CD4-positive, alpha-beta memory T cell (primary cell): ENCODE measurements around the gene SLC25A29. TPM values are rescaled to one million over a fixed set of nuclear protein-coding genes. Genes with fewer than 3 reads are reported as not detected.
"Not testable (repeated sequence)": the region's sequence is repeated elsewhere in the genome, so short reads cannot be mapped to it uniquely, and the experiment has no call there.

Experiments used
- CTCF ChIA-PET: fragments of 350-600 bp; sonication (Branson Sonifier 250); formaldehyde crosslinking; loops from one replicate; lab custom pipeline; 2021; ENCODE audit warnings: inconsistent platforms; ENCODE audit not compliant: partially characterized antibody; lab: Charles Lee
- POLR2A ChIA-PET: fragments of 350-600 bp; sonication (Branson Sonifier 250); formaldehyde crosslinking; loops from one replicate; lab custom pipeline; 2021; ENCODE audit not compliant: partially characterized antibody; lab: Charles Lee
- DNase-seq, 5 donors: peaks; one replicate each; pipeline versions ENCODE4 v3.0.0 to v3.0.0-alpha.2; 2020 to 2022; ENCODE audit warnings: mixed read lengths in 1 of 5
- H3K27ac ChIP-seq: one replicate; pipeline ENCODE4 v1.7.0; 2013; ENCODE audit warnings: low read depth, low read length
- H3K27me3 ChIP-seq: 2 replicates; pipeline ENCODE4 v1.7.0; 2013; ENCODE audit warnings: mild to moderate bottlenecking, low read length, moderate library complexity; ENCODE audit not compliant: insufficient read depth
- H3K36me3 ChIP-seq: 2 replicates; pipeline ENCODE4 v1.7.0; 2013; ENCODE audit warnings: mild to moderate bottlenecking, low read length, moderate library complexity; ENCODE audit not compliant: insufficient read depth
- H3K4me1 ChIP-seq: 2 replicates; pipeline ENCODE4 v1.7.0; 2013; ENCODE audit warnings: mild to moderate bottlenecking, low read length, moderate library complexity; ENCODE audit not compliant: insufficient read depth
- H3K4me3 ChIP-seq, 2 donors: one replicate each; pipeline ENCODE4 v1.7.0; 2013; ENCODE audit warnings: low read length in 2 of 2, mild to moderate bottlenecking in 1 of 2
- H3K9me3 ChIP-seq, 2 donors: one replicate each; pipeline ENCODE4 v1.7.0; 2013; ENCODE audit warnings: low read length in 2 of 2, control low read depth in 1 of 2; ENCODE audit not compliant: control insufficient read depth in 1 of 2
- H3K27ac Mint-ChIP-seq, 7 donors: one replicate each; pipeline ENCODE4 v1.8.0; 2020 to 2021; ENCODE audit warnings: mixed read lengths in 7 of 7, mild to moderate bottlenecking in 6 of 7, inconsistent platforms in 3 of 7, moderate library complexity in 3 of 7
- H3K27me3 Mint-ChIP-seq, 2 donors: one replicate each; pipeline ENCODE4 v1.8.0; 2020 to 2021; ENCODE audit warnings: mixed read lengths in 2 of 2
- H3K36me3 Mint-ChIP-seq, 2 donors: one replicate each; pipeline ENCODE4 v1.8.0; 2020 to 2021; ENCODE audit warnings: mixed read lengths in 2 of 2, inconsistent platforms in 1 of 2, mild to moderate bottlenecking in 1 of 2
- H3K4me1 Mint-ChIP-seq, 4 donors: one replicate each; pipeline ENCODE4 v1.8.0; 2020 to 2021; ENCODE audit warnings: mixed read lengths in 4 of 4, mild to moderate bottlenecking in 1 of 4
- H3K4me3 Mint-ChIP-seq, 8 donors: one replicate each; pipeline ENCODE4 v1.8.0; 2020 to 2021; ENCODE audit warnings: mixed read lengths in 8 of 8, mild to moderate bottlenecking in 7 of 8, moderate library complexity in 6 of 8, inconsistent platforms in 3 of 8
- H3K9me3 Mint-ChIP-seq, 8 donors: one replicate each; pipeline ENCODE4 v1.8.0; 2020 to 2021; ENCODE audit warnings: mixed read lengths in 8 of 8, mild to moderate bottlenecking in 5 of 8, inconsistent platforms in 3 of 8, moderate library complexity in 1 of 8
- intact Hi-C: fragments of 100-400 bp; cut with micrococcal nuclease; formaldehyde crosslinking; loops from one replicate; pipeline ENCODE4 v1.15.1; 2023
- polyA plus RNA-seq, 2 donors: library from polyadenylated mRNA; unstranded; fragments of 300-500 nt; fragmentation: Illumina TruSeq; gene quantifications; one replicate each; pipeline ENCODE4 v1.2.3, GENCODE V29; 2021
- total RNA-seq, 2 experiments: library from RNA; stranded (reverse); gene quantifications; one replicate each; pipeline ENCODE4 v1.2.3, GENCODE V29; 2021

Gene SLC25A29
- total and polyA plus RNA-seq, 4 experiments from 2014 or later = 0.08 to 8.1 (median 4.7) TPM

GRCh38 chr14:100345711-100346110 lies 39.5 kb upstream of the SLC25A29 start:
- no peaks in the 10 kb centered on the region for H3K9me3 Mint-ChIP-seq
- no peaks in the 10 kb centered on the region for H3K9me3 ChIP-seq
- intact Hi-C loops = no loop called here
- no peak overlapping the region for H3K4me3 Mint-ChIP-seq
- no peaks in the 10 kb centered on the region for H3K4me1 ChIP-seq
- CTCF ChIA-PET = no interaction called here
- no peak overlapping the region for H3K4me3 ChIP-seq
- DNase-seq = no peak
- H3K27me3 Mint-ChIP-seq = no peaks in the 10 kb centered on the region
- H3K36me3 Mint-ChIP-seq = peaks cover 38 to 62% of the 10 kb centered on the region in 2 donors
- no peaks in the 10 kb centered on the region for H3K27me3 ChIP-seq
- H3K36me3 ChIP-seq = peaks cover 16% of the 10 kb centered on the region
- POLR2A ChIA-PET = no interaction called here
- H3K27ac ChIP-seq = no peak overlapping the region
- H3K4me1 Mint-ChIP-seq = peaks cover 0 to 2% (median under 1%) of the 10 kb centered on the region in 4 donors
- peak overlapping the region in 1 of 7 donors; percentile 35 for H3K27ac Mint-ChIP-seq

GRCh38 chr14:100344657-100345056 lies 38.4 kb upstream of the SLC25A29 start:
- intact Hi-C loops, H3K4me1 Mint-ChIP-seq, H3K9me3 Mint-ChIP-seq, H3K4me3 ChIP-seq, H3K27ac ChIP-seq, H3K4me3 Mint-ChIP-seq, DNase-seq, H3K9me3 ChIP-seq, H3K27me3 ChIP-seq, H3K27me3 Mint-ChIP-seq, POLR2A ChIA-PET, CTCF ChIA-PET, H3K4me1 ChIP-seq, H3K27ac Mint-ChIP-seq: not testable (repeated sequence)
- peaks cover 44 to 64% of the 10 kb centered on the region in 2 donors for H3K36me3 Mint-ChIP-seq
- peaks cover 11% of the 10 kb centered on the region for H3K36me3 ChIP-seq

- intact Hi-C loops, H3K4me1 Mint-ChIP-seq, H3K9me3 Mint-ChIP-seq, H3K4me1 ChIP-seq, H3K9me3 ChIP-seq, H3K27me3 Mint-ChIP-seq, POLR2A ChIA-PET, H3K27me3 ChIP-seq, H3K4me3 Mint-ChIP-seq, CTCF ChIA-PET, DNase-seq, H3K4me3 ChIP-seq, H3K27ac ChIP-seq: not testable (repeated sequence)
- peaks cover 42 to 56% of the 10 kb centered on the region in 2 donors for H3K36me3 Mint-ChIP-seq
- peaks cover 12% of the 10 kb centered on the region for H3K36me3 ChIP-seq
- H3K27ac Mint-ChIP-seq = peak overlapping the region in 2 of 7 donors; percentile 1 to 71
Observed at GRCh38 chr14:100342826-100343225, 36.6 kb upstream of the SLC25A29 start.

- Mint-ChIP-seq H3K27ac (peak overlapping the region in 3 of 7 donors; percentile 1 to 66 (median 23)), H3K27me3 (no peaks in the 10 kb centered on the region), H3K9me3 (no peaks in the 10 kb centered on the region), H3K4me3 (no peak overlapping the region), H3K4me1 (peaks cover 0 to 2% (median under 1%) of the 10 kb centered on the region in 4 donors), H3K36me3 (peaks cover 44 to 56% of the 10 kb centered on the region in 2 donors)
- CTCF ChIA-PET = no interaction called here
- H3K4me1 ChIP-seq = no peaks in the 10 kb centered on the region
- no peak overlapping the region for H3K27ac ChIP-seq
- H3K9me3 ChIP-seq = no peaks in the 10 kb centered on the region
- intact Hi-C loops = no loop called here
- no peaks in the 10 kb centered on the region for H3K27me3 ChIP-seq
- DNase-seq = no peak
- H3K4me3 ChIP-seq = no peak overlapping the region
- peaks cover 13% of the 10 kb centered on the region for H3K36me3 ChIP-seq
- POLR2A ChIA-PET = no interaction called here
Observed at GRCh38 chr14:100342195-100342594, 36.0 kb upstream of the SLC25A29 start.

GRCh38 chr14:100341301-100342031 lies 35.2 kb upstream of the SLC25A29 start:
- no peaks in the 10 kb centered on the region for H3K4me1 ChIP-seq
- Mint-ChIP-seq H3K4me1 (peaks cover 0 to 2% (median under 1%) of the 10 kb centered on the region in 4 donors), H3K36me3 (peaks cover 47 to 58% of the 10 kb centered on the region in 2 donors), H3K9me3 (no peaks in the 10 kb centered on the region), H3K27me3 (no peaks in the 10 kb centered on the region), H3K4me3 (no peak overlapping the region), H3K27ac (peak overlapping the region in 4 of 7 donors; percentile 9 to 62 (median 30))
- no peak for DNase-seq
- H3K36me3 ChIP-seq = peaks cover 15% of the 10 kb centered on the region
- H3K4me3 ChIP-seq = no peak overlapping the region
- CTCF ChIA-PET = interaction anchor here (1.0 kb wide), 1 partner anchor 8 kb away, joined by 3 read pairs; no protein-coding TSS in a partner anchor
- POLR2A ChIA-PET = no interaction called here
- intact Hi-C loops = no loop called here
- no peaks in the 10 kb centered on the region for H3K9me3 ChIP-seq
- H3K27ac ChIP-seq = no peak overlapping the region
- H3K27me3 ChIP-seq = no peaks in the 10 kb centered on the region

- no peaks in the 10 kb centered on the region for H3K9me3 ChIP-seq
- H3K36me3 Mint-ChIP-seq = peaks cover 47 to 55% of the 10 kb centered on the region in 2 donors
- peaks cover 0 to 2% (median under 1%) of the 10 kb centered on the region in 4 donors for H3K4me1 Mint-ChIP-seq
- no peak for DNase-seq
- H3K27me3 Mint-ChIP-seq = no peaks in the 10 kb centered on the region
- H3K27ac Mint-ChIP-seq = no peak overlapping the region
- no peaks in the 10 kb centered on the region for H3K9me3 Mint-ChIP-seq
- CTCF ChIA-PET = no interaction called here
- no peaks in the 10 kb centered on the region for H3K27me3 ChIP-seq
- H3K4me3 ChIP-seq = no peak overlapping the region
- no peak overlapping the region for H3K4me3 Mint-ChIP-seq
- H3K4me1 ChIP-seq = no peaks in the 10 kb centered on the region
- intact Hi-C loops = no loop called here
- H3K36me3 ChIP-seq = peaks cover 7% of the 10 kb centered on the region
- H3K27ac ChIP-seq = no peak overlapping the region
- POLR2A ChIA-PET = no interaction called here
Observed at GRCh38 chr14:100340423-100340813, 34.2 kb upstream of the SLC25A29 start.

- Mint-ChIP-seq H3K36me3 (peaks cover 47 to 55% of the 10 kb centered on the region in 2 donors), H3K4me3 (no peak overlapping the region), H3K27me3 (no peaks in the 10 kb centered on the region), H3K27ac (peak overlapping the region in 2 of 7 donors; percentile 28 to 64), H3K9me3 (no peaks in the 10 kb centered on the region), H3K4me1 (peaks cover 0 to 2% (median under 1%) of the 10 kb centered on the region in 4 donors)
- ChIA-PET POLR2A (no interaction called here), CTCF (no interaction called here)
- Histone ChIP-seq H3K36me3 (peaks cover 7% of the 10 kb centered on the region), H3K9me3 (no peaks in the 10 kb centered on the region), H3K4me1 (no peaks in the 10 kb centered on the region), H3K4me3 (no peak overlapping the region), H3K27ac (no peak overlapping the region), H3K27me3 (no peaks in the 10 kb centered on the region)
- no peak for DNase-seq
- intact Hi-C loops = no loop called here
Observed at GRCh38 chr14:100339766-100340422, 33.6 kb upstream of the SLC25A29 start.
